Erythroblast (primary cell): ENCODE data around the gene ADK.

Experiments used
- GATA1 ChIP-seq: IDR thresholded peaks from 2 replicates; pipeline ENCODE4 v1.6.1; 2011; ENCODE audit warnings: low read depth, mild to moderate bottlenecking, control low read depth, low read length, moderate library complexity
- POLR2A ChIP-seq: IDR thresholded peaks from 2 replicates; pipeline ENCODE4 v1.6.1; 2011; ENCODE audit warnings: mild to moderate bottlenecking, low read length

GRCh38 chr10:74431816-74432215, 280.8 kb downstream of the ADK start:
- TF ChIP-seq POLR2A, result no peak
- no peak for TF ChIP-seq GATA1
